ENCODE data around the gene ARRDC4.

DNA sequence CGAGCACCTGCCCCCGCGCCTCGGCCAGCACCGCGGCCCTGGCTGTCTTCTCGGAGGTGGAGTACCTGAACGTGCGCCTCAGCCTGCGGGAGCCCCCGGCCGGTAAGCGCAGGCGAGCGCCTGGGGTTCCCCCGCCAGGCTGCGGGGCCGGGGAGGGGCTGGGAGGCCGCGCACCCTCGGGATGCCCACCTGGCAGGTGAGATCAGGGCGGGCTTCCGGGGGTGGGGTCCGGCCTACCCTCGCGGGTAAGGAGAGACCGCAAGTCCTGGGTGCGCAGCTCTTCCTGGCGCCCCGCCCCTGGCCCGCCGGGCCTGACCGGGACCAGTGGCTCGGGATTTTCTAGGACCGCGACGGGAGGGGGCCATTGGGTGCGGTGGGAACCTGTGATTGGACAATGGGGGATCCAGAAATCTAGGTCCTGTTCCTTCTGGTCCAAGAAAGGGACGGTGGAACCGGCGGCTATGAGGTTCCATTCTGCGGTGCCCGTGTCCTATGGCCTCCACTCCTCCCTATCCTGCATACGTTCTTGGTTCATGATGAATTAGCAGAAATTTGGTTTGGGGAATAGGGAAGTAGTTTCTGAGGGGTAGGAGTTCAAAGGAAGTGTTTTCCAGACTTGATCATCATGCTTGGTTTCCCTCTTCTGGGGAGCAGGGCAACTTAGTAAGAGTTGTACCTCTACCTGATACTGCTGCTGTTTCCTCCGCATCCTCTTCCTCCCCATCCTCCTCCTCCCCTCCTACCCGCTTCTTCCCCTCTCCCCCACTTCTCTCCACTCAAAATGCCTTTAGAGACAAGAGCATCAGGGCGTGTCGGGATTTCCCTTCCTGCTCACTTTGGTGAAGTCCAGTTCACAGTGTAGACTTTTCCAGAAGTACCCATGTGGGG lies 808 bp downstream of the ARRDC4 start:
- TF ChIP-seq POLR2A (IDR thresholded peaks at IDR 0.05; ENCODE audit: low read length), result no peak
- no peak for TF ChIP-seq GATA1 (IDR thresholded peaks at IDR 0.05; ENCODE audit: low read depth, low read length)
